G401.6 (cell line): ENCODE data around the gene GSX2.
"Not testable (repeated sequence)": the region's sequence is repeated elsewhere in the genome, so short reads cannot be mapped to it uniquely, and the experiment has no call there.

Source experiments
- FAIRE-seq: peaks from 2 replicates; lab custom pipeline; 2012; peaks lifted over from hg19 to GRCh38; lab: Jason Lieb, UNC

The GSX2 gene

DNA sequence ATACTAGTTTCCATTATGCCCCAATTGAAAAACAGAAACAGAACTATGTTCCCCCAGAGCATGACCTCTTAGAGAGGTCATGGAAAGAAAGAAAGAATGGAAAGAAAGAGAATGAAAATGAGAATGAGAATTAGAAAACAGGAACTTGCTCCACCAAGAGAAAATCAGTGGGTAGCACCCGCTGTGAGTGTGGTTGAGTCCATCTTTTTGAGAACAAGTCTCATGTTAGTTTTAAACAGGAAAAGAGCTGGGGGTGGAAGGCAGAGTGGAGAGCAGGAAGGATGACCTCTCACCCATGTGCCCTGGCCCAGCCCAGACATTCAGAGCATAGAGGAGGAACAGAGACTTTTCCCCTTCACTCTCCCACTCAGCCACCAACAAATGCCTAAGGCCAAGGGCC, 4.9 kb downstream of the GSX2 start:
- no peak for FAIRE-seq

DNA sequence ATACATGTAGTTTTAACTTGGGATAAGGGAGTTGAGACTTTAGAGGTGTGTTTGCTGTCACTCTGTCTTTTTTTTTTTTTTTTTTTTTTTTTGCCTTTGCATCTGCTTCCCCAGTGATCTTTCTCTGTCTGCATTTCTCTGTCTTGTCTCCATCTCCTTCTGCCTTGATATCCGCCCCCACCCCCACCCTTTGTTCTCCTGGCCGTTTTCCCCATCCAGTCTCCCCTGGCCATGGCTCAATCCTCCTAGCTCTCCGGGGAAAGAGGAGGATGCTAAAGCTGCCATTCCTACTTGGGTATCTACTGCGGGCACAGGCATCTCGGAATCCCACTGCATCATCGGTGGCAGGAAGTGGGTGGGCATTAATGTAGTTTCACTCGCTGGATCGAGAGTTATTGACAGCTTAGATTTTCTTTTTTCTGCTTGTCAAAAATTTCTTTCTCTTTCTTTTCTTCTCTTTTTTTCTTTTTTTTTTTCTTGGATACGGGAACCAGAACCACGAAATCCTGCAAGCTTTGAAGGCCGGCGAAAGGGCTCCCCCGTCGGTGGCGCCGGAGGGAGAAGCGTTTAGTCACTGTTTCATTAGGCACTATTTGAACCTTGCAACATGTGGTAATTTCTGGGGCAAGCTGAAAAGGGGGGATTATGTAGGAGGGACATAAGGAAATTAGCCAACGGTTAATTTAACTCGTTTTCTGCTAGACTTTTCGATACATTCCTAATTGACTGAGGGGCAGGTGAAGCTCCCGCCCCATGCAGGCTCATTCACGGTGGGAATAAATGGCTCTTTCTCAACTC, 8.2 kb downstream of the GSX2 start:
- no peak for FAIRE-seq

DNA sequence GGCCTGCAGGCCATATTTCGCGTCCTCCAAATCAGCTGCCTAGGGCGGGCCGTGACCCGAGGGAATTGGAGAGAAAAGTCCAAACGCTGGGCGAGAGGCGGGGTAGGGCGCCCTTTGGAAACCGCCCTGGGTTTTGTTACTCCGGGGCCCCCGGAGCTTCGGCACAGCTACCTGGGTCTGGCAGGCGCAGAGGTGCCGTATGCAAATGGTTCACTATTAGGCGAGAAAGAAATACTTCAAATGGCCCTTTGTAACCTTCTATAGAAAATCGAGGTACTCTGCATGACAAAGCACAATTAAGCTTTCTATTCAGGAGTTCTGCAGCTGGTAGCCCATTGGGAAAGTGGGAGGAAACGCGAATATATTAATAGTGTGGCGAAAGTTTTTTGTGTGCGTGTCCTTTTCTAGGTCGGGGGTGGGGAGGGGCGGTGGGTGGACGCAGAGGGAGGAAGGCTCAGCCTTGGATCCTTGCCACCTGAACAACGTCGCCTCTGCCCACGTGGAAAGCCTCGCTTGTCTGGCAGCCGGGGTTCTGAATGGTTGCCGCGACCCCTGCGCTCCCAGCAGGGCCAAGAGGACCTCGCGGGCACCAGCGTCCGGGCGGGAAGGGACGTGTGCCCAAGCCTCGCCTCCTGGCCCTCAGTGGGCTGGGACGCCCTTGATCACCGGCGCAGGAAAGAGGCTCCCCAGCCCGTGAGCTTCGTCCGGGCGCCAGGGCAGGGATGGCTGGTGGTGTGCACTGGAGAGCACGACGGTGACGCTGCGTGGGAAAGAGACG, 9.5 kb downstream of the GSX2 start:
- FAIRE-seq: no peak

DNA sequence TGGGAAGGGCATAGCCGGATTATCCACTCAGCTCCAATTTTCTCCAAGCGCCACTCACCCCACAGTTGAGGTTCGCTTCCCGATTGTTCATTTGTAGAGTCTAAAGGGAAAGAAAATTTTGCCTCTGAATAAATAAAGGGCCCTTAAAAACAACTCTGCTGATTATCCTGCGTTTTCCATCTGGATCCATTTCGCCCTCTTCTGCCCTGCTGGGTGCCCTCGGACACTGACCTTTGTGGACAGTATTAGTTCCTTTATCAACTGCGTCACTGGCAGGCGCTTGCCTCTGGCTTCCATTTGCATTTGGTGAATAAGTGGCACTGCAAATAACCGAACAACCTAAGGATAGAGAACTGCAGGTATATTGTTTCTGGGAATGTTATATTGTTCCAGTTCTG, 10.1 kb downstream of the GSX2 start:
- FAIRE-seq: no peak

DNA sequence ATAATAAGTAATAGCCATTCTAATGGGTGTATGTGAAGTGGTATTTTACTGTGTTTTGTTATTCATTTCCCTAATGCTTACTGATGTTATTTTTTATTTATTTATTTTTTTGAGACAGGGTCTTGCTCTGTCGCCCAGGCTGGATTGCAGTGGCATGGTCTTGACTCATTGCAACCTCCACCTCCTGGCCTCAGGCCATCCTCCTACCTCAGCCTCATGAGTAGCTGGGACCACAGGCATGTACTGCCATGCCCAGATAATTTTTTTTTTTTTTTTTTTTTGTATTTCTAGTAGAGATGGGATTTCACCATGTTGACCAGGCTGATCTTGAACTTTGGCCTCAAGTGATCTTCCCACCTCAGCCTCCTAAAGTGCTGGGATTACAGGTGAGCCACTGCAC, 13.2 kb downstream of the GSX2 start:
- FAIRE-seq: not testable (repeated sequence)

DNA sequence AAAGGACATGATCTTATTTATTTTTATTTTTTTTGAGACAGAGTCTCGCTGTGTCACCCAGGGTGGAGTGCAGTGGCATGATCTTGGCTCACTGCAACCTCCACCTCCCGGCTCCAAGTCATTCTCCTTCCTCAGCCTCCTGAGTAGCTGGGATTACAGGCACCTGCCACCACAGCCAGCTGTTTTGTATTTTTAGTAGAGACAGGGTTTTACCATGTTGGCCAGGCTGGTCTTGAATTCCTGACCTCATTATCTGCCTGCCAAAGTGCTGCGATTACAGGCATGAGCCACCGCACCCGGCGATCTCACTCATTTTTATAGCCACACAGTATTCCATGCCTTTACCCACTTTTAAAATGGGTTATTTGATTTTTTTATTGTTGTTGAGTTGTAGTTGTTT, 16.3 kb downstream of the GSX2 start:
- FAIRE-seq: not testable (repeated sequence)

DNA sequence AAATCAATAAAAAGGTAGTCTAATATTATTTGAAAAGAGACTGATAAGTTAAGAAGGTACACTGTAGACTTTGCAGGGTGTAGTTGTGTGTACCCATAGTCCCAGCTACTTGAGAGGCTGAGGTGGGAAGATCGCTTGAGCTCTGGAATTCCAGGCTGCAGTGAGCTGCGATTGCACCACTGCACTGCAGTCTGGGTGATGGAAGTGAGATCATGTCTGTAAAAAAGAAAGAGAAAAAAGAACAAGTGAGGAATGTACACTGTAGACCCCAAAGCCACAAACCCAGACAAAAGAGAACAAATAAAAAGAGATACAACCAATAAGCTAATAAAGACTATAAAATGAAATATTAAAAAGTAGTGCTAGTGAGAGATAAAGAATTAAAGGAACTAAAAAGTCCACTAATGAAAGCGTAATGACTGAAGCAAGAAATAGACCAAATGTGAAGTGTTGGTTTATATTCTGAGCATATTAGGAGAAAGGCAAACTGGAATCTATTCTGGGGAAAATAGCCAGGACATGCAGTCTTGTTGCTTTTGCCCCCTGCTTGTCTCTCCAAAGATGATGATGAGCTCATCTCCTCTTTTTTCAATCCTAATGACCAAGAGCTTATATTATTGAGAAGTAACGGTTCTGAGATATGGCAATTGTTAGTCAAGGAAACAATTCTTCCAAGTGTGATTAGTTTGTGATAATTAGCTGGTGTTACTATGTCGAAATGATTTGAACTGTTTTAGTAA, 19.1 kb downstream of the GSX2 start:
- FAIRE-seq: no peak

DNA sequence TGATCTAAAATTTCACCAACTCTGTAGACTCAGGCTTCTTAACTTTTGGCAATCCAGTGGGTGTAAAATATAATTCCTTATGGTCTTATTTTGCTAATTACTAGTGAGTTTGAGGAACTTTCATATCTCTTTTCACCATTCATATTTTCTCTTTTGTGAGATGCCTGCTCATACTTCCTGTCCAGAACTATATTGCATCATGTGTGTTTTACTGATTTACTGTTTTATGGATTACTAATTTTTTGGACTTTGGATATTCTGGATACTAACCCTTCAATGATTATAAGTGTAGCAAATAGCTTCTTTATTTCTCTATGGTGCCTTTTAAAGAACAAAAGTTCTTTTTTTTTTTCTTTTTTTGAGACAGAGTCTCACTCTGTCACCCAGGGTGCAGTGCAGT, 20.6 kb downstream of the GSX2 start:
- no peak for FAIRE-seq

DNA sequence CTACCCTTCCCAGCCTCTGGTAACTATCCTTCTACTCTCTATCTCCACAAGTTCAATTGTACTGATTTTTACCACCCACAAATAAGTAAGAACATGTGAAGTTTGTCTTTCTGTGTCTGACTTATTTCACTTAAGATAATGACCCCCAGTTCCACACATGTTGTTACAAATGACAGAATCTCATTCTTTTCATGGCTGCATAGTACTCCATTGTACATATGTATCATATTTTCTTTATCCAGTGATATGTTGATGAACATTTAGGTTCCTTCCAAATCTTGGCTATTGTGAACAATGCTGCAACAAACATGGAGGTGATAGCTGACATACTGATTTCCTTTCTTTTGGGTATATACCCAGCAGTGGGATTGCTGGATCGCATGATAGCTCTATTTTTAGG, 27.7 kb downstream of the GSX2 start:
- no peak for FAIRE-seq

DNA sequence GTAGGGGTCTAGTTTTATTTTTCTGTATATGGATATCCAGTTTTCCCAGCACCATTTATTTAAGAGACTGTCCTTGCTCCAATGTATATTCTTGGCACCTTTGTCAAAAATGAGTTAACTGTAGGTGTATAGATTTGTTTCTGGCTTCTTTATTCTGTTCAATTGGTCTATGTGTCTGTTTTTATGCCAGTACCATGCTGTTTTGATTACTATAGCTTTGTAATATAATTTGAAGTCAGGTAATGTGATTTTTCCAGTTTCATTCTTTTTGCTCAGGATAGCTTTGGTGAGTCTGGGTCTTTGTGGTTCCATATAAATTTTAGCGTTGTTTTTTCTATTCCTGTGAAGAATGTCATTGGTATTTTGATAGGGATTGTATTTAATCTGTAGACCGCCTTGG, 28.7 kb downstream of the GSX2 start:
- FAIRE-seq: not testable (repeated sequence)

DNA sequence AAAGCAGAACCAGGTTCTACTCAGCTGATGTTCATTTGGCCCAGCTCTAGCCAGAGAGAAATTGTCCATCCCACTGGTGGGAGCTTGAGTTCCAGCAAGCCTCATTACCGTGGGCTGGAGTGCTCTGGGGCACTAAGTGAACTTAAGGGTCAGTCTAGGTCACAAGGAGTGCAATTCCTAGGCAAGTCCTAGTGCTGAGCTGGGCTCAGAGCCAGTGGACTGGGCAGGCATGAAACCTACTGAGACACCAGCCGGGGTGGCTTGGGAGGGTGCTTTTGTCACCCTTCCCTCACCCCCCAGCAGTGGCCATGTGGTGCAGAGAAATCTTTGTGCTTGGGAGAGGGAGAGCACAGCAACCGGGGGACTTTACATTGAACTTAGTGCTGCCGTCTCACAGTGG, 39.4 kb downstream of the GSX2 start:
- FAIRE-seq: no peak

DNA sequence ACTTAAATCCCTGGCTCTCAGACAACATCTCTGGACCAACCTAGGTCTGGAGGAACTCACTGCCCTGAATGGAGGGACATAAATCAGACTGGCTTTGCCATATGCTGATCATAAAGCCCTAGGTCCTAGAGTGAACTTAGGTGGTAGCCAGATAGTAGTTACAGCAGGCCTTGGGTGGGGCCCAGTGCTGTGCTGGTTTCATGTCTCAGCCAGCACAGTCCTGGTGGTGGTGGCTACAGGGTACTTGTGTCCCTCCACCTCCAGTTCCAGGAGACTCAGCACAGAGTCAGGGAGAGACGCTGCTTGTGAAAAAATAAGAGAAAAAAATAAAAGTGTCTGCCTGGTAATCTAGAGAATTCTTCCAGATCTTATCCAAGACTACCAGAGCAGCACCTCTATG, 40.3 kb downstream of the GSX2 start:
- no peak for FAIRE-seq

DNA sequence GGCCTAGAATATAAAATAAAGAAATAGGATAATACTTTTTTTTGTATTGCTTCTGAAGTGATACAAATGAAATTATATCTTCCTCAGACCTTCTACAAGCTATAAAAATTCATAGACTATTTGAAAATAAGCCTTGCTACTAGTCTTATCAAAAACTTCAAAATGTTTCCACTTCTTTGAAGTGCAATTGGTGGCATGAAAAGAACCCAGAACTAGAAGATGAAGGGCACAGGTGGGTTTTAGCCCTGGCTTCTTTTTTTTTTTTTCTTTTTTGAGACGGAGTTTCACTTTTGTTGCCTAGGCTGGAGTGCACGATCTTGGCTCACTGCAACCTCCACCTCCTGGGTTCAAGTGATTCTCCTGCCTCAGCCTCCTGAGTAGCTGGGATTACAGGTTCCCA, 44.2 kb downstream of the GSX2 start:
- FAIRE-seq: no peak

DNA sequence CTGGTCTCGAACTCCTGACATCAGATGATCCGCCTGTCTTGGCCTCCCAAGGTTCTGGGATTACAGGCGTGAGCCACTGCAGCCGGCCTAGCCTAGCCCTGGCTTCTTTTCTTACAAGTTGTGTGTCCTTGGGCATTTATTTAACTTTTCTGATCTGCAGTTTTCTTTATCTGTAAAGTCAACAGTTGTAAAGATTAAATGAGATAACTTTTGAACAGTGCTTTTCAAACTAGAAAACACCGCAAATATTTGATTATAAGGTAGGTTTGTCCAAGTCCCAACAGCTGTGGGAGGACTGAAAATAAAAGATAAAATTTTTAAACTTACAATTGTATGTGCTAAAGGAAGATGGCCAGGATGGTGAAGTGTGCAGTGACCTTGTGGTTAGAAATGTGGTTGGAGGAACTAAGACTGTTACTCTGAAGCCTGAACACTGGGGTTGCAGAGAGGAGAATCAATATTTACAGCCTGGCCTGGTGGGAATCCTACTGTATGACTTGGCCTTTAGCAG, 44.8 kb downstream of the GSX2 start:
- FAIRE-seq: no peak

DNA sequence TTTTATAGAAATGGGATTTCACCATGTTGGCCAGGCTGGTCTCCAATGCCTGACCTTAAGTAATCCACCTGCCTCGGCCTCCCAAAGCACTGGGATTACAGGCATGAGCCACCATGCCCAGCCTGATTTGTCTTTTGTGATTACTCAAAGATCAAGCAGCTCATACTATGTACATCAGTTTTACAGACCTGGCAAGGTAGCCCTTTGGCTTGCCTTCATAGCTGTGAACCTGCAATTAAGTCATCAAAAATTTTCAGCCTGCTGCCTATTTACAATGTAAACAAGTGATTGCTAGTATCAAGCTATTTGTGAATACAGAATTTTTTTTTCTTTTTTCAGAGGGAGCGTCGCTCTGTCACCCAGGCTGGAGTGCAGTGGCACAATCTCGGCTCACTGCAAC, 46.2 kb downstream of the GSX2 start:
- FAIRE-seq: no peak

DNA sequence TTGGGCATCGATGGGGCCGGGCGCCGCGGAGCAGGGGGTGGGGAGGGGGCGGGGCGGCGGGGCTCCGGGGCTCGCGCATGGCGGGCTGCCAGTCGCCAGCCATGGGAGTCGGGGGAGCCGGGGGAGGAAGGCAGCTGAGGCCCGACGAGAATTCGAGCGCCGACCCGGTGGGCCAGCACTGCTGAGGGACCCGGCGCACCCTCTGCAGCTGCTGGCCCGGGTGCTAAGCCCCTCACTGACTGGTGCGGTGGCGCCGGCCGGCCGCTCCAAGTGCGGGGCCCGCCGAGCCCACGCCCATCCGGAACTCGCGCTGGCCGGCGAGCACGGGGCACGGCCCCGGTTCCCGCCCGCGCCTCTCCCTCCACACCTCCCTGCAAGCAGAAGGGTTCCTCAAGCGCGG, 49.4 kb downstream of the GSX2 start:
- no peak for FAIRE-seq
